Right lobe of liver (tissue), 6 donors: ENCODE results near the gene HCN2. TPM values are rescaled to one million over a fixed set of nuclear protein-coding genes. Genes with fewer than 3 reads are reported as not detected.

Experiments used
- ATAC-seq, 4 donors: fragments of 200-7000 bp; cut with Tn5 transposase; one replicate each; pipeline ENCODE4 v1.9.1; 2020; ENCODE audit warnings: mild to moderate bottlenecking in 4 of 4, moderate library complexity in 4 of 4
- DNase-seq, 3 donors: peaks; one replicate each; pipeline ENCODE4 v3.0.0-alpha.2; 2020
- H3K27ac ChIP-seq, 3 donors: fragments of 200-600 bp; one replicate each; pipeline ENCODE4 v1.8.0; 2022
- H3K27me3 ChIP-seq, 2 donors: fragments of 200-600 bp; one replicate each; pipeline ENCODE4 v1.8.0; 2022
- H3K36me3 ChIP-seq, 4 donors: fragments of 200-600 bp; sonication (generic) in 1 of 4; one replicate each; pipeline versions ENCODE4 v1.5.1 to v1.8.0; 2017 to 2022; ENCODE audit warnings: control low read depth in 1 of 4
- H3K4me1 ChIP-seq, 4 donors: fragments of 200-600 bp; sonication (generic) in 1 of 4; one replicate each; pipeline versions ENCODE4 v1.5.1 to v1.8.0; 2017 to 2022; ENCODE audit warnings: control low read depth in 1 of 4
- H3K4me3 ChIP-seq, 3 donors: fragments of 200-600 bp; one replicate each; pipeline ENCODE4 v1.8.0; 2022
- H3K9me3 ChIP-seq, 4 donors: fragments of 200-600 bp; sonication (generic) in 1 of 4; one replicate each; pipeline versions ENCODE4 v1.5.1 to v1.8.0; 2017 to 2022; ENCODE audit warnings: control low read depth in 1 of 4
- POLR2A ChIP-seq: fragments of 450-650 bp; IDR thresholded peaks from one replicate; pipeline ENCODE4 v1.6.1; 2017; ENCODE audit warnings: antibody characterized with exemption, mild to moderate bottlenecking
- WGBS: methylation state at CpG from one replicate; pipeline ENCODE4 v1.1.6; 2018; ENCODE audit warnings: low coverage, low lambda C conversion rate; ENCODE audit not compliant: insufficient coverage; ENCODE audit errors: missing lambda C conversion rate; 5-methylcytosine and 5-hydroxymethylcytosine counted together
- intact Hi-C, 2 donors: fragments of 100-400 bp; cut with DNase I; formaldehyde crosslinking; loops; one replicate each; pipeline versions ENCODE4 v1.11.2 to v1.14.1; 2022
- total RNA-seq, 6 experiments: library from RNA; depleted of rRNA in 2 of 6; stranded (reverse); fragments of >200 nt in 2 of 6; fragmentation: NEBNext Ultra II Directional in 3 of 6; extraction: Animal tissue kit (Norgen Biotek cat#: 25700) in 3 of 6; gene quantifications; one replicate each; pipeline versions ENCODE4 v1.1.0 to v1.2.4, GENCODE V29; 2016 to 2023
- TF ChIP-seq, protein P1 (sequence below), 4 donors: fragments of 200-600 bp in 3 of 4; fragments of 450-650 bp in 1 of 4; IDR thresholded peaks; one replicate each; pipeline versions ENCODE4 v1.5.1 to v1.8.0; 2016 to 2022; ENCODE audit warnings: antibody characterized with exemption in 4 of 4, mild to moderate bottlenecking in 2 of 4
- donor health status: DM: no; HTN: yes; CAD: no.
- donor health status: DM: no; HTN: no; CAD: no.
- donor health status: DM: no; HTN: no; CAD: no.
- donor health status: DM: no; HTN: yes; CAD: no.
- donor health status: DM: no; HTN: yes; CAD: no.

HCN2 gene
- total RNA-seq, 6 experiments from 2014 or later = 0.05 to 0.27 (median 0.09) TPM; not detected in 1

DNA sequence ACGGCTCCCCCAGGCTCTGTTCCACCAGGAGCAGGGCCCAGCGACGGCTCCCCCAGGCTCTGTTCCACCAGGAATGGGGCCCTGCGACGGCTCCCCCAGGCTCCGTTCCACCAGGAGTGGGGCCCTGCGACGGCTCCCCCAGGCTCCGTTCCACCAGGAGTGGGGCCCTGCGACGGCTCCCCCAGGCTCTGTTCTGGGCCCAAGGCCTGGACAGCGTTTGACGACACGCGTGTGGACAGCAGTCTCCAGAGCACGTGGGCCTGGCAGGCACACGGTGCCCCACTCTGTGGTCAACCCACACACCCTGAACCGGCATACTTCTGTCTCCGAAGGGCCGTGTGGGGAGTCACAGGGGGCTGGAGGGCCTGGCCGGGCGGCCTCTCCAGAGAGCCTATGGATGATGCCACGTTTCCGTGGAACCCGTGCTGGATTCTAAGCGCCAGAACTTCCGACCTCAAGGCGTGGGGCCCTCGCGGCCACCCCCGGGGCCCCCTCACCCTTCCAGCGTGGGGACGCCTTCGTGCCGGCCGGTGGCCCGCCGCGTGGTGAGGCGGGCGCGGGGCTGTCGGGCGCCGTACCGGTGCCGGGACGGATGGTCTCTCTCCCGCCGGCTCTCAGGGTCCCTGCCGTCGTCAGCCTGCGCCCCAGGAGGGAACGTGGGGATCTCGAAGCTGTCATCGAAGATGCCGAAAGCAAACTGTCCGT is 61.6 kb downstream of the HCN2 start:
- Histone ChIP-seq H3K27ac (no peak overlapping the region), H3K27me3 (no peaks in the 10 kb centered on the region), H3K9me3 (no peaks in the 10 kb centered on the region), H3K4me3 (no peak overlapping the region), H3K4me1 (no peaks in the 10 kb centered on the region), H3K36me3 (peaks cover 0 to 66% (median 22%) of the 10 kb centered on the region in 4 donors)
- no peak for DNase-seq
- WGBS = 100% methylated on average over 6 of the region's 58 CpGs
- no peak for ATAC-seq
- no peak for TF ChIP-seq POLR2A
- TF ChIP-seq, protein P1, sequence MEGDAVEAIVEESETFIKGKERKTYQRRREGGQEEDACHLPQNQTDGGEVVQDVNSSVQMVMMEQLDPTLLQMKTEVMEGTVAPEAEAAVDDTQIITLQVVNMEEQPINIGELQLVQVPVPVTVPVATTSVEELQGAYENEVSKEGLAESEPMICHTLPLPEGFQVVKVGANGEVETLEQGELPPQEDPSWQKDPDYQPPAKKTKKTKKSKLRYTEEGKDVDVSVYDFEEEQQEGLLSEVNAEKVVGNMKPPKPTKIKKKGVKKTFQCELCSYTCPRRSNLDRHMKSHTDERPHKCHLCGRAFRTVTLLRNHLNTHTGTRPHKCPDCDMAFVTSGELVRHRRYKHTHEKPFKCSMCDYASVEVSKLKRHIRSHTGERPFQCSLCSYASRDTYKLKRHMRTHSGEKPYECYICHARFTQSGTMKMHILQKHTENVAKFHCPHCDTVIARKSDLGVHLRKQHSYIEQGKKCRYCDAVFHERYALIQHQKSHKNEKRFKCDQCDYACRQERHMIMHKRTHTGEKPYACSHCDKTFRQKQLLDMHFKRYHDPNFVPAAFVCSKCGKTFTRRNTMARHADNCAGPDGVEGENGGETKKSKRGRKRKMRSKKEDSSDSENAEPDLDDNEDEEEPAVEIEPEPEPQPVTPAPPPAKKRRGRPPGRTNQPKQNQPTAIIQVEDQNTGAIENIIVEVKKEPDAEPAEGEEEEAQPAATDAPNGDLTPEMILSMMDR (IDR thresholded peaks at IDR 0.05) = no peak
- intact Hi-C loops = no loop called here

DNA sequence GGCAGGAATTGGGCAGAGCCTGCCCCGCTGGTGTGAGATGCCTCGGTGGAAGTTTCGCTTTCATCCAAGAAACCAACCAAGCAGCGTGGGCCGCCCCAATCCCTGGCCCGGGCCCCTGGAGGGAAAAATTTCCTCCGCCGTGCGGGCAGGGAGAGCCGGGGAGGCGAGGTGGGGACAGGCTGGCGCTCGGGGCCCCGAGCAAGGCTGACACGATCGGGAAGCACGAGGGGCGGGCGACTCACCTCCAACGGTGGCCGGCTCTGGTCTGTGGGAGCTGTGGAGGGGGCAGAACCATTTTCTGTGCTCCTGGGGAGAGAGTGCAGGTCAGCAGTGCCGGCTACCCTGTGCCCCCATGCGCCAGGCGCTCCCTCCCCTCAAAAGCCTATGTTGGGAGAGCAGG is 62.3 kb downstream of the HCN2 start:
- no peaks in the 10 kb centered on the region for H3K27me3 ChIP-seq

DNA sequence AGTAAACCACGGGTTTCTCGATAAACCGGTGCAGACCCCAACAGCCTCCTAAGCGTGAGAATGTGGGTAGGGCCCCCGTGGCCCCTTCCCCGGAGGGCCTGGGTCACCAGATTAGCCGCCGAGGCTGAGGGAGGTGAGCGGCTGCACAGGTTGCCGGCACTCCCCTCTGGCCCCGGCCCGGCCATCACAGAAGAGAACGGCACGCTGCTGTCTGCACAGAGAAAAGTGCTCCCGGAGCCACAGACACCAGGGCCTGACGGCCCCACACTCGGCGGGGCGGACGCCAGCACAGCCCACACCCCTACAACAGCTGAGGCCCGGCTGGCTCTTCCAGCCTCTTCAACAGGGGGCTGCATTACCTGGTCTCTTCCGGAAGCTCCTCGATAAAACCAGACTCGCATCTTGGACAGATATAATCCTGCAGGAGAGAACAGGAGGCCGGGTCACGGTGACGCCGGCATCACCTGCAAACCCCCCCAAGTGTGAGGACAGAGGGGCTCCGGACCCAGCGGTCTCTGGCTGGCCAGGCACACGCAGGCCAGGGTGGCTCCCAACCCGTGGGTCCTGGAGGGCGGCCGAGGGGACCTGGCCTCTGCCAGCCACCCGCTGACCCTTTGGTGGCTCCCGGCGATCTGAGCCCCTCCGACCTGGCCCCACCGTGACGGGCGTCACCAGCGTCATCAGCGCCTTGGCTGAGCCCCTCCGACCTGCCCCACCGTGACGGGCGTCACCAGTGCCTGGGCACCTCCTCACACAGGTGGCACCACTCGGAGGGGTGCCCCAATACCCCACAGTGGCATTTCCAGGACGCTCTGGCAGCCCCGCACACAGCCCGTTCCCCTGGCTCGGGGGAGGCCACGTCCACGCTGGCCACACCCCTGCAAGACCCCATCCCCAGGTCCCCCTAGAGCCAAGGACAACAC is 63.0 kb downstream of the HCN2 start:
- intact Hi-C loops = no loop called here
- 100% methylated on average over 1 of the region's 54 CpGs for WGBS
- no peaks in the 10 kb centered on the region for H3K27me3 ChIP-seq
- H3K9me3 ChIP-seq = no peaks in the 10 kb centered on the region
- H3K36me3 ChIP-seq = peaks cover 0 to 51% (median 16%) of the 10 kb centered on the region in 4 donors
- H3K4me3 ChIP-seq = no peak overlapping the region
- H3K4me1 ChIP-seq = peaks cover 0 to 10% (median 2%) of the 10 kb centered on the region in 4 donors
- DNase-seq = no peak
- H3K27ac ChIP-seq = no peak overlapping the region
- no peak for ATAC-seq
- TF ChIP-seq, protein P1 (IDR thresholded peaks at IDR 0.05) = no peak
- no peak for TF ChIP-seq POLR2A

More for the DNA sequence above, 62.3 kb downstream of the HCN2 start:
- WGBS = no CpG with 5 or more reads among the region's 24 CpGs
- Histone ChIP-seq H3K4me3 (no peak overlapping the region), H3K9me3 (no peaks in the 10 kb centered on the region), H3K4me1 (peaks cover 0 to 3% (median 0%) of the 10 kb centered on the region in 4 donors), H3K36me3 (peaks cover 0 to 59% (median 20%) of the 10 kb centered on the region in 4 donors), H3K27ac (no peak overlapping the region)
- TF ChIP-seq POLR2A = no peak
- TF ChIP-seq, protein P1 (IDR thresholded peaks at IDR 0.05) = no peak
- intact Hi-C loops = no loop called here
- ATAC-seq = no peak
- DNase-seq = no peak

DNA sequence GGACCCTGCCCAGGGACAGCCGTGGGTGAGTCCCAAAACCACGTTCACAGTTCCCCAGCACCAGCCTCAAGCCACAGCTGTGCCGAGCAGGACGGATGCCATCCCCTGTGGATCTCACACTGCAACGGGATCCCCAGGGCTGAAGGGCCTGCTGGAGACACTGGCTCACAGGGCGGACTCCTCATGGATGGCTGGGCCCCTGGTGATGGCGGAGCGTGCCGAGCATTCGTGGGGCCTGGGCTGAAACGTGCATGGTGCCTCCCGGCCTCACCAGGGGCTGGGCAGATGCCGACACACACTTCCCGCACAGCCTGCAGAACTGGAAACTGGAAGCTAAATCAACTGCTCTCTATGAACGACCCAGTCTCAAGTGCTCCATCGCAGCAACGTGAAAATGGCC is 63.7 kb downstream of the HCN2 start:
- Histone ChIP-seq H3K9me3 (no peaks in the 10 kb centered on the region), H3K4me3 (no peak overlapping the region), H3K27me3 (no peaks in the 10 kb centered on the region), H3K36me3 (peaks cover 0 to 44% (median 13%) of the 10 kb centered on the region in 4 donors), H3K27ac (no peak overlapping the region), H3K4me1 (peaks cover 0 to 17% (median 6%) of the 10 kb centered on the region in 4 donors)
- TF ChIP-seq, protein P1 (IDR thresholded peaks at IDR 0.05) = no peak
- no peak for TF ChIP-seq POLR2A
- no peak for DNase-seq
- intact Hi-C loops = no loop called here
- 100% methylated on average over 1 of the region's 17 CpGs for WGBS
- ATAC-seq = no peak
